Keratinocyte (primary cell): ENCODE results near the gene PPP2R5A. TPM values are rescaled to one million over a fixed set of nuclear protein-coding genes. Genes with fewer than 3 reads are reported as not detected.

Experiments
- DNase-seq: peaks from one replicate; pipeline ENCODE4 v3.0.0-alpha.2; 2011; ENCODE audit warnings: low read depth, missing footprints, low spot score
- FAIRE-seq: peaks from 2 replicates; lab custom pipeline; 2011; peaks lifted over from hg19 to GRCh38; lab: Jason Lieb, UNC
- H2AFZ ChIP-seq: 2 replicates; pipeline ENCODE4 v1.6.0; 2012; ENCODE audit warnings: low read length, control low read depth, inconsistent platforms; ENCODE audit not compliant: control insufficient read depth
- H3K27ac ChIP-seq: 2 replicates; pipeline ENCODE4 v1.5.1; 2011; ENCODE audit warnings: low read length; ENCODE audit not compliant: control insufficient read depth, insufficient read depth
- H3K27me3 ChIP-seq: 3 replicates; pipeline ENCODE4 v1.6.0; 2011; ENCODE audit warnings: low read length; ENCODE audit not compliant: control insufficient read depth, insufficient read depth; ENCODE audit errors: extremely low read depth
- H3K36me3 ChIP-seq, 2 experiments: 2 replicates in 1 of 2; 3 replicates in 1 of 2; pipeline ENCODE4 v1.5.1; 2011; ENCODE audit warnings: low read length in 2 of 2, mild to moderate bottlenecking in 1 of 2; ENCODE audit not compliant: control insufficient read depth in 2 of 2, insufficient read depth in 2 of 2; ENCODE audit errors: extremely low read depth in 1 of 2
- H3K4me1 ChIP-seq: 3 replicates; pipeline ENCODE4 v1.5.1; 2011; ENCODE audit warnings: low read length; ENCODE audit not compliant: control insufficient read depth, insufficient read depth; ENCODE audit errors: extremely low read depth
- H3K4me2 ChIP-seq: 3 replicates; pipeline ENCODE4 v1.6.0; 2011; ENCODE audit warnings: low read depth, low read length; ENCODE audit not compliant: control insufficient read depth, insufficient read depth; ENCODE audit errors: extremely low read depth
- H3K4me3 ChIP-seq, 3 experiments: fragments of 200-600 bp in 1 of 3; sonication (generic) in 1 of 3; 2 replicates in 2 of 3; 3 replicates in 1 of 3; pipeline ENCODE4 v1.5.1; 2011 to 2016; ENCODE audit warnings: low read length in 3 of 3, mild to moderate bottlenecking in 3 of 3, control low read depth in 2 of 3, inconsistent platforms in 1 of 3, low read depth in 1 of 3, mixed read lengths in 1 of 3, mixed run types in 1 of 3, moderate library complexity in 1 of 3; ENCODE audit not compliant: control insufficient read depth in 2 of 3, insufficient read depth in 2 of 3; ENCODE audit errors: extremely low read depth in 1 of 3
- H3K79me2 ChIP-seq: 2 replicates; pipeline ENCODE4 v1.6.0; 2012; ENCODE audit warnings: low read length; ENCODE audit not compliant: control insufficient read depth, insufficient read depth
- H3K9ac ChIP-seq: 3 replicates; pipeline ENCODE4 v1.6.0; 2011; ENCODE audit warnings: low read length; ENCODE audit not compliant: control insufficient read depth, insufficient read depth; ENCODE audit errors: extremely low read depth
- H3K9me1 ChIP-seq: 3 replicates; pipeline ENCODE4 v1.6.0; 2011; ENCODE audit warnings: low read length; ENCODE audit not compliant: control insufficient read depth, insufficient read depth; ENCODE audit errors: extremely low read depth
- H3K9me3 ChIP-seq: 2 replicates; pipeline ENCODE4 v1.5.1; 2012; ENCODE audit warnings: low read depth, low read length; ENCODE audit not compliant: control insufficient read depth
- H4K20me1 ChIP-seq: 3 replicates; pipeline ENCODE4 v1.6.0; 2011; ENCODE audit warnings: low read length; ENCODE audit not compliant: control insufficient read depth, insufficient read depth; ENCODE audit errors: extremely low read depth
- EZH2 ChIP-seq: IDR thresholded peaks from one replicate; pipeline ENCODE4 v1.6.1; 2012; ENCODE audit warnings: inconsistent platforms, mild to moderate bottlenecking, low read length, moderate library complexity
- dilution Hi-C: fragments of 300-500 bp; cut with MboI; formaldehyde crosslinking; loops from one replicate; pipeline ENCODE4 v1.7.0; 2020; ENCODE audit warnings: low sequenced_read_pairs; ENCODE audit not compliant: extremely low pct_ligation_motif_present
- polyA plus RNA-seq, 5 experiments: library from polyadenylated mRNA; depleted of rRNA in 3 of 5; stranded (reverse) in 3 of 5; stranded (forward) in 1 of 5; unstranded in 1 of 5; fragments of >200 nt; gene quantifications; 1 replicate in 1 of 5; 2 replicates in 3 of 5; 3 replicates in 1 of 5; pipeline versions ENCODE4 v1.2.1 to v1.2.3, GENCODE V29; 2011 to 2012; ENCODE audit warnings: missing spikeins in 2 of 5, low read depth in 1 of 5, low replicate concordance in 1 of 5
- TF ChIP-seq, protein P1 (sequence below), 3 experiments: IDR thresholded peaks in 1 of 3; conservative IDR thresholded peaks in 1 of 3; optimal IDR thresholded peaks in 1 of 3; 2 replicates in 2 of 3; 3 replicates in 1 of 3; pipeline versions ENCODE3 to v1.5.1; 2011; ENCODE audit warnings: low read length in 3 of 3, mild to moderate bottlenecking in 3 of 3, moderate library complexity in 2 of 3, control low read depth in 1 of 3, inconsistent platforms in 1 of 3; ENCODE audit not compliant: insufficient read depth in 2 of 3; ENCODE audit errors: extremely low read depth in 1 of 3

PPP2R5A gene
- polyA plus RNA-seq, 1 donor (not counting 4 experiments of a cell fraction or from before 2014, with no cell fraction given) = 26.2 TPM

DNA sequence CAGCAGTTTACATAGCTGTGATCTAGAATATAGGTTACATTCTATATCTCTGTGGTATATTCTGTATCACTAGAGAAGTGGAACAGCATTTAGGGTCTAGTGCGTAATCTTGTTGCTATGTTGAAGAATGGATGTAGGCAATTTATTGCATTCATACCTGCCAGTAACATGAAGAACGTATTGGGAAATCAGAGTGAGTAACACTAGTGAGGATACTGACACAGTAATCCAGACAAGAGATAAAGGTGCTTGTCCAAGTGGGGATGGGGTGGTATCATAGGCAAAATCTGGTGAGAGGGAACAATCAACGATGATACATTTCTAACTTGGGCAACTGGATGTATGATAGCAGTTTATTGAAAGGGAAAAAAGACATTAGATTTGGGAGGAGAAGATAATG, 9.8 kb downstream of the PPP2R5A start:
- H3K4me1 ChIP-seq = peaks cover 26% of the 10 kb centered on the region
- no peak overlapping the region for H3K4me3 ChIP-seq
- H3K27me3 ChIP-seq = no peaks in the 10 kb centered on the region
- dilution Hi-C loops = no loop called here
- H3K27ac ChIP-seq = no peak overlapping the region
- peaks cover 60% of the 10 kb centered on the region for H3K79me2 ChIP-seq
- H2AFZ ChIP-seq = no peak overlapping the region
- no peaks in the 10 kb centered on the region for H3K36me3 ChIP-seq
- H3K9me1 ChIP-seq = no peaks in the 10 kb centered on the region
- no peak for DNase-seq
- FAIRE-seq = no peak
- H3K4me2 ChIP-seq = no peak overlapping the region
- H4K20me1 ChIP-seq = peaks cover 14% of the 10 kb centered on the region
- no peaks in the 10 kb centered on the region for H3K9me3 ChIP-seq
- H3K9ac ChIP-seq = no peak overlapping the region
- no peak for TF ChIP-seq EZH2
- TF ChIP-seq, protein P1, sequence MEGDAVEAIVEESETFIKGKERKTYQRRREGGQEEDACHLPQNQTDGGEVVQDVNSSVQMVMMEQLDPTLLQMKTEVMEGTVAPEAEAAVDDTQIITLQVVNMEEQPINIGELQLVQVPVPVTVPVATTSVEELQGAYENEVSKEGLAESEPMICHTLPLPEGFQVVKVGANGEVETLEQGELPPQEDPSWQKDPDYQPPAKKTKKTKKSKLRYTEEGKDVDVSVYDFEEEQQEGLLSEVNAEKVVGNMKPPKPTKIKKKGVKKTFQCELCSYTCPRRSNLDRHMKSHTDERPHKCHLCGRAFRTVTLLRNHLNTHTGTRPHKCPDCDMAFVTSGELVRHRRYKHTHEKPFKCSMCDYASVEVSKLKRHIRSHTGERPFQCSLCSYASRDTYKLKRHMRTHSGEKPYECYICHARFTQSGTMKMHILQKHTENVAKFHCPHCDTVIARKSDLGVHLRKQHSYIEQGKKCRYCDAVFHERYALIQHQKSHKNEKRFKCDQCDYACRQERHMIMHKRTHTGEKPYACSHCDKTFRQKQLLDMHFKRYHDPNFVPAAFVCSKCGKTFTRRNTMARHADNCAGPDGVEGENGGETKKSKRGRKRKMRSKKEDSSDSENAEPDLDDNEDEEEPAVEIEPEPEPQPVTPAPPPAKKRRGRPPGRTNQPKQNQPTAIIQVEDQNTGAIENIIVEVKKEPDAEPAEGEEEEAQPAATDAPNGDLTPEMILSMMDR (optimal IDR thresholded peaks at IDR 0.05 in 1 of 3, IDR thresholded peaks at IDR 0.05 in 1 of 3, conservative IDR thresholded peaks at IDR 0.05 in 1 of 3; ENCODE audit: extremely low read depth in 1 of 3, insufficient read depth in 2 of 3, low read length in 3 of 3) = no peak

DNA sequence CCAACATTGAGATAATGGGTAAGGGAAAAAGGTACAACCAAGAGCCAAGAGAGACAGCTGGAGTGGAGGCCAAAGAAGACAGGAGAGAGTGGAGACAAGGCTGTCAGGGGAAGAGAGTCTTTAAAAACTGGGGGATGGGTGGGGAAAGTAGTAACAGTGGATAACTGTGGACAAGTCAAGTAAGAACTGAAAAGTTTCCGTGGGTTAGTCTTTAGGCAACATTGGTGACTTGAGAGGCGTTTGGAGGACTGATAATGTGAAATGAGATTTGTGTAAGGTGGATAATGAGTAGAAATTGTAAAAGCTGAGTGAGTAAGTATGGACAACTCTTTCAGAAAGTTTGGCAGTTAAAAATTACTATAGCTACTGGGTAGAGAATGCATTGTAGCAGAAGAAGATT, 10.4 kb downstream of the PPP2R5A start:
- Histone ChIP-seq H3K79me2 (peaks cover 57% of the 10 kb centered on the region), H3K4me3 (no peak overlapping the region), H3K9ac (no peak overlapping the region), H3K4me1 (peaks cover 20% of the 10 kb centered on the region), H3K27ac (no peak overlapping the region), H3K9me3 (no peaks in the 10 kb centered on the region), H3K4me2 (no peak overlapping the region), H3K27me3 (no peaks in the 10 kb centered on the region), H2AFZ (no peak overlapping the region), H3K9me1 (no peaks in the 10 kb centered on the region), H4K20me1 (peaks cover 14% of the 10 kb centered on the region), H3K36me3 (no peaks in the 10 kb centered on the region)
- FAIRE-seq (no peak), DNase-seq (no peak)
- TF ChIP-seq EZH2 = no peak
- TF ChIP-seq, protein P1 (optimal IDR thresholded peaks at IDR 0.05 in 1 of 3, IDR thresholded peaks at IDR 0.05 in 1 of 3, conservative IDR thresholded peaks at IDR 0.05 in 1 of 3; ENCODE audit: extremely low read depth in 1 of 3, insufficient read depth in 2 of 3, low read length in 3 of 3) = no peak
- dilution Hi-C loops = no loop called here
